ENCODE data around the gene QDPR.
"Not testable (repeated sequence)": the region's sequence is repeated elsewhere in the genome, so short reads cannot be mapped to it uniquely, and the experiment has no call there.

QDPR gene

DNA sequence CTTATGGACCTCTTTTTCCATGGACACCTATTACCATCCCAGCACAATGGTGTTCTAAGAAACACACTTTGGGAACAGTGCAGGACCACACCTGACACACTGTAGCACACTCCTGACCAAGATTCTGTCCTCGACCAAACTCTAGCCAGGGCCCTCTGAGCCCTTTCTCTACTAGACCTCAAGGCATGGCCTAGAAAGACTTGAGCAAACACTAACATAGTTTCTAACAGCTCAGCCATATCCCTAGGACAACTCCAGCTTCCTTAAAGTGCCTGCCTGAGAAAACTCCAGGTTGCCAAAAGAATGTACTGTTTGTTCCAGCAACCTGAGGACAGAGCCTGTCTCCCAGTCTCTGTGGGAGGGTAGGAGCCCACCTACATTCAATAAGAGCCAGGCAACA is 48.3 kb downstream of the QDPR start:
- H3K36me3 ChIP-seq (ENCODE audit: control insufficient read depth, insufficient read depth, low read length), result no peaks in the 10 kb centered on the region
- DNase-seq (ENCODE audit: extremely low read depth, insufficient read length), result no peak
- TF ChIP-seq, protein P1, sequence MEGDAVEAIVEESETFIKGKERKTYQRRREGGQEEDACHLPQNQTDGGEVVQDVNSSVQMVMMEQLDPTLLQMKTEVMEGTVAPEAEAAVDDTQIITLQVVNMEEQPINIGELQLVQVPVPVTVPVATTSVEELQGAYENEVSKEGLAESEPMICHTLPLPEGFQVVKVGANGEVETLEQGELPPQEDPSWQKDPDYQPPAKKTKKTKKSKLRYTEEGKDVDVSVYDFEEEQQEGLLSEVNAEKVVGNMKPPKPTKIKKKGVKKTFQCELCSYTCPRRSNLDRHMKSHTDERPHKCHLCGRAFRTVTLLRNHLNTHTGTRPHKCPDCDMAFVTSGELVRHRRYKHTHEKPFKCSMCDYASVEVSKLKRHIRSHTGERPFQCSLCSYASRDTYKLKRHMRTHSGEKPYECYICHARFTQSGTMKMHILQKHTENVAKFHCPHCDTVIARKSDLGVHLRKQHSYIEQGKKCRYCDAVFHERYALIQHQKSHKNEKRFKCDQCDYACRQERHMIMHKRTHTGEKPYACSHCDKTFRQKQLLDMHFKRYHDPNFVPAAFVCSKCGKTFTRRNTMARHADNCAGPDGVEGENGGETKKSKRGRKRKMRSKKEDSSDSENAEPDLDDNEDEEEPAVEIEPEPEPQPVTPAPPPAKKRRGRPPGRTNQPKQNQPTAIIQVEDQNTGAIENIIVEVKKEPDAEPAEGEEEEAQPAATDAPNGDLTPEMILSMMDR (IDR thresholded peaks at IDR 0.05; ENCODE audit: insufficient read depth, low read length, poor library complexity, severe bottlenecking), result no peak

GRCh38 chr4:17450269-17450804 is 61.6 kb downstream of the QDPR start:
- TF ChIP-seq, protein P1 (IDR thresholded peaks at IDR 0.05; ENCODE audit: insufficient read depth, low read length, poor library complexity, severe bottlenecking), result no peak
- H3K27me3 ChIP-seq (replicated peaks; ENCODE audit: control insufficient read depth, insufficient read depth, low read length), result no peaks in the 10 kb centered on the region
- no peak for DNase-seq (ENCODE audit: extremely low read depth, insufficient read length)

More for the DNA sequence above, 48.3 kb downstream of the QDPR start:
- H3K4me3 ChIP-seq (replicated peaks; ENCODE audit: low read depth, low read length), result no peak overlapping the region
- H3K27me3 ChIP-seq (replicated peaks; ENCODE audit: control insufficient read depth, insufficient read depth, low read length), result no peaks in the 10 kb centered on the region

DNA sequence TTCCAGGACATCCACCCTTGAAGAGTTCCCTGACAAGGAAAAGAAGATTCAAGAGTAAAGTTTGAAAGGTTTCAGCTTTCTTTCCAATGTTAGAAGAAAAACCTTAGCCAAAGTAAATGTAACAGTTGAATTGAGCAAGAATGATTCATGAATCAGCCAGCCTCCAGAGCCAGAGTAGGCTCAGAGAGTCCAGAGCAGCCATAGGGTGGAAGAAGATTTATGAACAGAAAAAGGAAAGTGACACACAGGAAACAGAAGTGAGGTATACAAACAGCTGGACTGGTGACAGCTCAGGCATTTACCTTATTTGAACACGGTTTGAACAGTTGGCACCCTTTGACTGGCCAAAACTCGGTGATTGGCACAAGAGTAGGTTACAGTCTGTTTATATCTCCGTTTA is 63.2 kb downstream of the QDPR start:
- no peak for DNase-seq (ENCODE audit: extremely low read depth, insufficient read length)
- Histone ChIP-seq H3K27me3 (replicated peaks; ENCODE audit: control insufficient read depth, insufficient read depth, low read length) (no peaks in the 10 kb centered on the region), H3K4me3 (replicated peaks; ENCODE audit: low read depth, low read length) (no peak overlapping the region), H3K36me3 (ENCODE audit: control insufficient read depth, insufficient read depth, low read length) (no peaks in the 10 kb centered on the region)
- TF ChIP-seq, protein P1 (IDR thresholded peaks at IDR 0.05; ENCODE audit: insufficient read depth, low read length, poor library complexity, severe bottlenecking), result no peak

More at GRCh38 chr4:17450269-17450804, 61.6 kb downstream of the QDPR start:
- no peak overlapping the region for H3K4me3 ChIP-seq (replicated peaks; ENCODE audit: low read depth, low read length)
- H3K36me3 ChIP-seq (ENCODE audit: control insufficient read depth, insufficient read depth, low read length), result no peaks in the 10 kb centered on the region

DNA sequence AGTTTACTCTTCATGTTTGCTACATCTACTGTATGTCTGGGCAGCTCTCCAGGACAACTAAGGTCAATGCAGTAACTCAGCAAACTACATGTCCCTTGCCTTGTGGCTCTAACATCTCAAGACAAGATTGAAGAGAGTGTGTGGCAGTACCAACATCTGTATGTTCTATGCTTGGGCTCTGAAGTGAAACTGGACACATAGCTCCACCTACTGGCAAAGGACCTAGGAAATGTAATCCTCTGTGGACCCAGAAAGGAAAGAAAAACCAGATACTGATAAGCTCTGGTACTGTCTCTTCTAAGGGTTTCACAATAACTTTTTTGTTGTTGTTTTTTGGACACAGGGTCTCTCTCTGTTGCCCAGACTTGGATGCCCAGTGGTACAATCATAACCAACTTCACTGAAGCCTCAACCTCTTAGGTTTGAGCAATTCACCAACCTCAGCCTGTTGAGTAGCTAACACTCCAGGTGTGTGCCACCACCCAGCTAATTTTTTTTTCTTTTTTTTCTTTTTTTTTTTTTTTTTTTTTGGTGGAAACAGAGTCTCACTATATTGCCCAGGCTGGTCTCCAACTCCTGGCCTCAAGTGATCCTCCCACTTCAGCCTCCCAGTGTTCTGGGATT is 64.1 kb downstream of the QDPR start:
- Histone ChIP-seq H3K27me3 (replicated peaks; ENCODE audit: control insufficient read depth, insufficient read depth, low read length) (no peaks in the 10 kb centered on the region), H3K4me3 (replicated peaks; ENCODE audit: low read depth, low read length) (no peak overlapping the region), H3K36me3 (ENCODE audit: control insufficient read depth, insufficient read depth, low read length) (no peaks in the 10 kb centered on the region)
- DNase-seq (ENCODE audit: extremely low read depth, insufficient read length), result no peak
- TF ChIP-seq, protein P1 (IDR thresholded peaks at IDR 0.05; ENCODE audit: insufficient read depth, low read length, poor library complexity, severe bottlenecking), result peak; percentile 75

GRCh38 chr4:17447056-17447455 is 64.8 kb downstream of the QDPR start:
- no peak for DNase-seq (ENCODE audit: extremely low read depth, insufficient read length)
- H3K27me3 ChIP-seq (replicated peaks; ENCODE audit: control insufficient read depth, insufficient read depth, low read length), result no peaks in the 10 kb centered on the region
- H3K4me3 ChIP-seq (replicated peaks; ENCODE audit: low read depth, low read length), result no peak overlapping the region
- TF ChIP-seq, protein P1 (IDR thresholded peaks at IDR 0.05; ENCODE audit: insufficient read depth, low read length, poor library complexity, severe bottlenecking), result no peak
- H3K36me3 ChIP-seq (ENCODE audit: control insufficient read depth, insufficient read depth, low read length), result no peaks in the 10 kb centered on the region

- not testable (repeated sequence) for H3K36me3 ChIP-seq (ENCODE audit: control insufficient read depth, insufficient read depth, low read length); H3K4me3 ChIP-seq (replicated peaks; ENCODE audit: low read depth, low read length); H3K27me3 ChIP-seq (replicated peaks; ENCODE audit: control insufficient read depth, insufficient read depth, low read length); DNase-seq (ENCODE audit: extremely low read depth, insufficient read length)
Measured at GRCh38 chr4:17442477-17442876, 69.4 kb downstream of the QDPR start.

Measured in GM06990 (cell line).